HL-60 (cell line): ENCODE data around the gene TSPAN15.

Experiments used
- DNase-seq, 2 experiments: peaks; one replicate each; pipeline ENCODE4 v3.0.0-alpha.2; 2010 to 2020; ENCODE audit warnings: low read depth in 1 of 2, low spot score in 1 of 2
- H3K27ac ChIP-seq: fragments of 250-450 bp; sonication (Bioruptor Pico); replicated peaks from 2 replicates; pipeline ENCODE4 v1.5.1; 2020; ENCODE audit warnings: mild to moderate bottlenecking, moderate library complexity
- H3K27me3 ChIP-seq: fragments of 250-450 bp; sonication (Bioruptor Pico); 2 replicates; pipeline ENCODE4 v1.5.1; 2021; ENCODE audit warnings: mild to moderate bottlenecking, moderate library complexity; ENCODE audit not compliant: insufficient read depth, poor library complexity, severe bottlenecking
- H3K4me3 ChIP-seq: replicated peaks from 2 replicates; pipeline ENCODE4 v1.5.1; 2011; ENCODE audit warnings: mild to moderate bottlenecking, control low read depth, low read length; ENCODE audit not compliant: insufficient read depth
- CTCF ChIP-seq: IDR thresholded peaks from one replicate; pipeline ENCODE4 v1.5.1; 2011; ENCODE audit warnings: low read length, control low read depth, inconsistent platforms; ENCODE audit not compliant: insufficient read depth
- GABPA ChIP-seq: IDR thresholded peaks from 2 replicates; pipeline ENCODE4 v1.6.1; 2012; ENCODE audit warnings: low read depth
- POLR2AphosphoS5 ChIP-seq: IDR thresholded peaks from 2 replicates; pipeline ENCODE4 v1.6.1; 2012; ENCODE audit warnings: low read depth
- REST ChIP-seq: IDR thresholded peaks from 2 replicates; pipeline ENCODE4 v1.6.1; 2012; ENCODE audit warnings: low read depth; ENCODE audit not compliant: insufficient replicate concordance
- SPI1 ChIP-seq: IDR thresholded peaks from 2 replicates; pipeline ENCODE4 v1.6.1; 2012; ENCODE audit warnings: low read depth, mild to moderate bottlenecking, borderline replicate concordance

Gene TSPAN15

GRCh38 chr10:69418052-69418752 is 33.1 kb upstream of the TSPAN15 start:
- no peak overlapping the region for H3K4me3 ChIP-seq
- no peak for TF ChIP-seq POLR2AphosphoS5
- no peak for DNase-seq

GRCh38 chr10:69419096-69419743 is 32.0 kb upstream of the TSPAN15 start:
- H3K4me3 ChIP-seq, result no peak overlapping the region
- no peaks in the 10 kb centered on the region for H3K27me3 ChIP-seq
- TF ChIP-seq REST (no peak), SPI1 (no peak), POLR2AphosphoS5 (no peak), CTCF (no peak), GABPA (no peak)
- DNase-seq, result no peak
- H3K27ac ChIP-seq, result no peak overlapping the region

More at GRCh38 chr10:69418052-69418752, 33.1 kb upstream of the TSPAN15 start:
- H3K27me3 ChIP-seq, result no peaks in the 10 kb centered on the region
- H3K27ac ChIP-seq, result no peak overlapping the region

- Histone ChIP-seq H3K4me3 (no peak overlapping the region), H3K27me3 (no peaks in the 10 kb centered on the region), H3K27ac (no peak overlapping the region)
- DNase-seq, result no peak
- TF ChIP-seq GABPA (no peak), POLR2AphosphoS5 (no peak), REST (no peak), CTCF (no peak), SPI1 (no peak)
These were observed 31.5 kb upstream of the TSPAN15 start for GRCh38 chr10:69419744-69420126.

- TF ChIP-seq SPI1 (peak; percentile 89), REST (no peak), GABPA (no peak), POLR2AphosphoS5 (peak; percentile 86), CTCF (no peak)
- H3K27ac ChIP-seq, result 0 out of 2 replicates have a peak overlapping the region, but pooled peaks have one; percentile 25
- no peaks in the 10 kb centered on the region for H3K27me3 ChIP-seq
- no peak overlapping the region for H3K4me3 ChIP-seq
- peak; percentile 79 to 95 for DNase-seq
These were observed 29.5 kb upstream of the TSPAN15 start for GRCh38 chr10:69421611-69422308.
